GM18867 (cell line): ENCODE data around the gene PCK2.

Source experiments
- ATAC-seq: cut with Tn5 transposase; IDR thresholded peaks from one replicate; pipeline ENCODE4 v1.9.1; 2021; ENCODE audit warnings: mild to moderate bottlenecking, moderate library complexity; ENCODE audit not compliant: unreplicated experiment

The PCK2 gene

GRCh38 chr14:24135834-24136683 lies 41.9 kb downstream of the PCK2 start, which contains the start of gene PSME1:
Gene PSME1, plus strand, starts transcription at chr14:24136194. Its CDS starts 69 bp downstream, at chr14:24136263.
- peak; percentile 84 for ATAC-seq

GRCh38 chr14:24136684-24137528 lies 42.8 kb downstream of the PCK2 start:
- ATAC-seq: no peak

DNA sequence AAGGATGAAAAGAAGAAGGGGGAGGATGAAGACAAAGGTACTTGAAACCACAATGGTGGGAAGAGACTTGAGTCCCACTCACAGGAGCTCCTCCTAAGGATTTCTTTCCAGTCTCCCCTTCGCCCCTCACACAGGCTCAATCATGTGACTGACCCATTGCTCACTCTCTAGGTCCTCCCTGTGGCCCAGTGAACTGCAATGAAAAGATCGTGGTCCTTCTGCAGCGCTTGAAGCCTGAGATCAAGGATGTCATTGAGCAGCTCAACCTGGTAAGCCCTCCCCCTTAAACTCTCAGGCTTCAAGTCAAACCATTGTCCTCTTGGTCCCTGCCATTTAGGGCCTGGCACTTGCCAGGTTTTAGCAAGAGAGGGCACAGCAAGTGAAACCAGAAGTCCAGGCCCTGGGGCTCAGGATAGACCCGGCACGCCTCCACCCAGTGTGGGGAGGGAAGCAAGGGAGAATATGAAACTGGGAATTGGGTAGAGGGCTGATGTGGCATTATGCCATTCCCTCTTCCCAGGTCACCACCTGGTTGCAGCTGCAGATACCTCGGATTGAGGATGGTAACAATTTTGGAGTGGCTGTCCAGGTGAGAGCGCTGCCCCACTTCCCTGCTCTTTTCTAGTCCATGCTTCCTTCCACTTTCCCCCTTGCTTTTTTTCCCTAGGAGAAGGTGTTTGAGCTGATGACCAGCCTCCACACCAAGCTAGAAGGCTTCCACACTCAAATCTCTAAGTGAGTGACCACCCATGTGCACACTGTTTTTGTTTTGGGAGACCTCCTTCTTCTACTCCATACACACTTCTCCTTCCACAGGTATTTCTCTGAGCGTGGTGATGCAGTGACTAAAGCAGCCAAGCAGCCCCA lies 43.7 kb downstream of the PCK2 start:
- no peak for ATAC-seq

GRCh38 chr14:24138396-24139271 lies 44.5 kb downstream of the PCK2 start:
- no peak for ATAC-seq

DNA sequence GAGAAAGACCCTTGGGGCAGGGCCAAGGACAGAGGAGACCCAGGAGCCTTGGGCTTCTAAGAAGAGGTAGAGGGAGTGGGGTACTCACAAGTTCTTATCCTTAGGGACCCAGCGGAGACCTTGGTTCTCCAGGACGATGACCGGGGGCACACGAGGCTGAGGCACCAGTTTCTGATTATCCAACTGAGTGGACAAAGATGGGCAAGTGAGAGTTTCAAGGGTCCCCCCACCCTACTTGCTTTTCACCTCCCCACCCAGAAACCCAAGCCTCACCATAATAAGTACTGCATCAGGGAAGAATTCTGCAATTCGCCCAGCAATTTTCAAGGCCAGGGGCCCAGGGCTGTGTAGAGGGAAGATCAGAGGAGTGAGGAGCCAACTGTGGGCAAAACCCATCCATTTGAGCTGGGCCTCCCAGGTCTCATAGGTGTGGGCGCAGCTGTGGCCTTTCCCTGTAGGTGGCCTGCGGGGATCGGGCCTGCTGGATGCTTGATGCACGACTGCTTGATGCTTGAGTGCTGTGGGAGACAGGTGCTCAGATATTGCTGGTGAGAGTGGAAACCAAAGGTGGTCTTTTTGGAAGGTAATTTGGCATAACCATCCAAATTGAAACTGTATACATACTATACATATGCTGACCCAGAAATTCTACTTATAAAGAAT lies 45.3 kb downstream of the PCK2 start:
- ATAC-seq: no peak

DNA sequence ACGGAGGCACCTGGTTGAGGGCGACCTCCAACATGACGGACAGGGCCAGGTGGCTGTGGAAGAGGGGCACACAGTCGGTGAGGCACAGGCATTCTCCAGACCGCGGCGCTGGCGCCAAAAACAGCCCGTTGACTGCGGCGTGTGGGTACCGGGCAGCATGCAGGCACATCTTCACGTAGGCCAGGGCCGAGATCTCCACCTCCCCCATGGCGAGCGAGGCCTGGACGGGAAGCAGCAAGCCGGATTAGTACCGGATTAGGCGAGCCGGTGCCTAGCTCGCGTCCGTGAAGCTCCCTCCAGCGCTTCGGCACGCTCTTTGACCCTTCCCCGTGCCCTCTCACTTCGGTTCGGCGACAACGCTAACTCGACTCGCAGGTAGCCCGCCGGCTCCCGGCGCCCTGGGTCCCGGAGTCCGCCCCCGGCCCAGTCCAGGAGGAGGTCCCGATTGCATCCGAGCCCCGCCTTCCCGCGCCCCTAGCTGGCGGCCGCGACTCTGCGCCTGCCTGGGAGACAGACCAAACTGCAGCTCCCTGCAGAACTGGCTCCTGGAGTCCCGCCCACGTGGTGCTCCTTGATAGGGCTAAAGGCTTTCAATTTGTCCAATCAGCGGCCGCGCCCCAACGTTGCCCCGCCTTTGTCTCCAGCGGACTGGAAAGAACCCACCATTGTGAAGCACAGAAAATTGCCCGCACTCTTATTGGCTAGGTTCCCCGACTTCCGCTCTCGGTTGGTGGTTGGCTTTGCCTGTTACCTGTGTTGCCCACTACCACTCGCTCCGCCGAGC lies 47.2 kb downstream of the PCK2 start, which contains the start of gene EMC9:
EMC9 (minus strand) TSS at position 495 of the 784 bp plus-strand sequence; CDS start at position 208, 287 bp downstream.
- peak; percentile 81 for ATAC-seq

DNA sequence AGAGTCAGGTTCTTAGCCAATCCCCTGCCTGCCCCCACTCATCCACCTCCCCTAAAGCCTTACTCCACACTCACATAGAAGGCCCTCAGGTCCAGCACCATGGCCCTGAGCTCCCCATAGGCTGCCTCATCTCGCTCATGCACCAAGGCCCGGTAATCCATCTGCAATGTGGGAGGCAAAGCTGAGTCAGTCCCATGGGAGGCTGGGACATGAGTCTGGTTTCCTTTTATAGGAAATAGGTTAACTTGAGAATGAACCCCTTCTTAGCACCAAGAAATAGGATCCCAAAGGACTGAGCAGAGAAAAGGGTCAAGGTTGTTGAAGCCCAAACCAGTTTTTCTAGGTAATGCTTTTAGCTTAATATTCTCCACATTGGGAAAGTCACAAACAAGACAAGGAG lies 49.4 kb downstream of the PCK2 start:
- no peak for ATAC-seq

DNA sequence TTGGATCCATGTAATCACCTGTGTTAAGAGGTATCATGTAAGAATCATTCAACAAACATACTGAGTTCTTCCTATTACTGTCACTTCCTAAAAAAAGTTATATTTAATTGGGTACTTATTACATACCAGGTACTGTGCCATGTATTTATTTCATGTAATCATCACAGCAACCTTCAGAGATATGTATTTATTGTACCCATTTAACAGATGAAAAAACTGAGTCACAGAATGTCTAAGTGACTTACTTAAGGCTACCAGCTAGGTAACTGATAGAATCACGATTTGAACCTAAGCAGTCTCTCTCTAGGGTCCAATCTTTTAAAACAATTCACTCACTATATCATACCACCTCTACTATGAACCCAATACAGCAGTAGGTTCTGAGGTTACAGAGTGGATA lies 50.3 kb downstream of the PCK2 start:
- ATAC-seq: no peak

GRCh38 chr14:24145219-24145618 lies 51.1 kb downstream of the PCK2 start:
- no peak for ATAC-seq

GRCh38 chr14:24145690-24146452 lies 51.8 kb downstream of the PCK2 start:
- no peak for ATAC-seq

DNA sequence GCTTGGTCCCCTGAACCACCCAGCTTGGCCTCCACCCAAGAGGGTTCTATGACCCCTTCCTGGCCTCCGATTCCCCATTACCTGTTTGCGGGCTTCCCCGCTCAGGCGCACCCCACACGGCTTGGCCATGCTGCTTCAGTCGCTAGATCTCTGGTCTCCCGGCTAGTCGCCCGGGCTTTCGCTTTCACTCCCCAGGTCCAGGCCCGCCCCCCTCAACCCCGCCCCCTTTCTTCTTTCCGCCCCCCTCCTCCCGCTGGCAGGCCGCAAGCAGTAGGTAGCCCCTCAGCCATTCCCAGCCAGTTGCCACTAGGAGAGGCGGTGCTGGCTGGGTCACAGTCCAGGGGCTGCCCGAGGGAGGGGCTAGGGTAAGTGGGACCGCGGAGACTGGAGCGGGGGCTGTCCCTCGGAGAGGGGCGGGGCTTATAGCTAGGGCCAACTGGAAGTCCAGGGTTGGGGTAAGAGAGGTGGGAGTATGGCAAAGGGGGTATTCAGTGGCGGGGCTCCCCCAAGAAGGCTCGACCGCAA lies 52.4 kb downstream of the PCK2 start, which contains the start of gene PSME2:
PSME2 (minus strand) TSS at position 158 of the 525 bp plus-strand sequence; CDS start at position 129, 29 bp downstream.
- ATAC-seq: peak; percentile 56

- ATAC-seq: peak; percentile 82
These were observed 53.1 kb downstream of the PCK2 start, which contains the start of gene RNF31 for GRCh38 chr14:24146978-24147760. Gene RNF31, plus strand, starts transcription at chr14:24147498. Its CDS starts 201 bp downstream, at chr14:24147699.

DNA sequence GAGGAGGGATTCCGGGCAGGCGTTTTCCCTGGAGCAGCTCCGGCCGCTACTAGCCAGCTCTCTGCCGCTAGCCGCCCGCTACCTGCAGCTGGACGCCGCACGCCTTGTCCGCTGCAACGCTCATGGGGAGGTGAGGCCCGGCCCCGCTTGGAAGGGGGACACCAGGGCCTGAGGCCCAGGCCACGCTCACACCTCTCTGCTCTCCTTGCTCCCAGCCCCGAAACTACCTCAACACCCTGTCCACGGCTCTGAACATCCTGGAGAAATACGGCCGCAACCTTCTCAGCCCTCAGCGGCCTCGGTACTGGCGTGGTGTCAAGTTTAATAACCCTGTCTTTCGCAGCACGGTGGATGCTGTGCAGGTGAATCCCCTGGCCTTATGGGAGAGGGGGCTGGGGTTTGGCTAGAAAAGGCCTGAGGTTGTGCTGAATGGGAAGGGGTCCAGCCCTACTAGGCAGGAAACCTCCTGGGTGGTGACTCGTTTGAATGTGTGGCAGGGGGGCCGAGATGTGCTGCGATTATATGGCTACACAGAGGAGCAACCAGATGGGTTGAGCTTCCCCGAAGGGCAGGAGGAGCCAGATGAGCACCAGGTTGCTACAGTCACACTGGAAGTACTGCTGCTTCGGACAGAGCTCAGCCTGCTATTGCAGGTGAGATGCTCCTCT lies 53.8 kb downstream of the PCK2 start:
- no peak for ATAC-seq

GRCh38 chr14:24149302-24149969 lies 55.3 kb downstream of the PCK2 start:
- ATAC-seq: no peak

- no peak for ATAC-seq
These were observed 56.0 kb downstream of the PCK2 start for GRCh38 chr14:24150061-24150460.
